NCI-H1417 treated with DMSO at 0.1 percent for 48 hours (cell line): Measurements from ENCODE around the gene ATP9B.

Experiments used
- DNase-seq: peaks from one replicate; lab custom pipeline; 2025; lab: John Stamatoyannopoulos, UW

ATP9B gene

DNA sequence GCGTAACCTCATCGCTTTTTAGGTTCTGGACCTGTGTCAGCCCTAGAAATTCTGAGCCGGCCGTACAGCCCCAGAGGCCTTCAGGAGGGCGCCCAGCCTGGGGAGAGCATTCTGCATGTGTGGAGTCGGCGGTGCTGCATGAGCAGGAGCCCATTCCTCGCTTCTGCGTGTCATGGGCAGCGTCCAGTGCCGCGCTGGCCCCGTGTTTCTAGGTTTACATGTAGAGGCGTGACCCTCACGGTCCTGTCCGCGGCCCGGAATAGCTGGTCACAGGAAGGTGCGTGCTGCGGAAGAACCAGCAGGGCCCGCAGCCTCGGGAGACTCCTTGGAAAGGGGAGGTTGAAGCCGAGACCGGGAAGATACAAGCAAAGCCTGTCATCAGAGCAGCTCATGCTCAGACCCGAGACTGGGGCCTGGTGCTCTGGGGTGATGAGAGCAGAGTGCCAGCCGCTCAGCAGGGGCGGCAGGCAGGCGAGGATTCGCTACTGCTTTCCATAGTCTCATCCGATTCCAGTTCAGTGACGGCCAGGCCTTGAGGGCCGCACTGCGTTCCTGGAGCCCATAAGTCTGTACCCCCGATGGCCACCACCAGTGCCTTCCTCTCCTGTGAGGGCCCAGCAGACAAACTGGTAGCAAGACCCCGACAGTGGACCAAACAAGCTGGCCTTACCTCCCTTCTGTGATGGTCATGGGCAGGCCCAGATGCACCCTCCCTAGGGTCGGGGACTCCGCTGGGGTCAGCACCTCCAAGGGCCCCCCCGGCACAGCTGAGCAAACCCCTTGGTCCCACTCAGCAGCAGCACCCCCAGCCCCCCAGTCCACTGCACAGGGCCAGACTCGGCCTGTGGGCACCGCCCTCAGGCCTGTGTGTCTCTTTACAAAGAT lies 311.0 kb downstream of the ATP9B start:
- DNase-seq = no peak

DNA sequence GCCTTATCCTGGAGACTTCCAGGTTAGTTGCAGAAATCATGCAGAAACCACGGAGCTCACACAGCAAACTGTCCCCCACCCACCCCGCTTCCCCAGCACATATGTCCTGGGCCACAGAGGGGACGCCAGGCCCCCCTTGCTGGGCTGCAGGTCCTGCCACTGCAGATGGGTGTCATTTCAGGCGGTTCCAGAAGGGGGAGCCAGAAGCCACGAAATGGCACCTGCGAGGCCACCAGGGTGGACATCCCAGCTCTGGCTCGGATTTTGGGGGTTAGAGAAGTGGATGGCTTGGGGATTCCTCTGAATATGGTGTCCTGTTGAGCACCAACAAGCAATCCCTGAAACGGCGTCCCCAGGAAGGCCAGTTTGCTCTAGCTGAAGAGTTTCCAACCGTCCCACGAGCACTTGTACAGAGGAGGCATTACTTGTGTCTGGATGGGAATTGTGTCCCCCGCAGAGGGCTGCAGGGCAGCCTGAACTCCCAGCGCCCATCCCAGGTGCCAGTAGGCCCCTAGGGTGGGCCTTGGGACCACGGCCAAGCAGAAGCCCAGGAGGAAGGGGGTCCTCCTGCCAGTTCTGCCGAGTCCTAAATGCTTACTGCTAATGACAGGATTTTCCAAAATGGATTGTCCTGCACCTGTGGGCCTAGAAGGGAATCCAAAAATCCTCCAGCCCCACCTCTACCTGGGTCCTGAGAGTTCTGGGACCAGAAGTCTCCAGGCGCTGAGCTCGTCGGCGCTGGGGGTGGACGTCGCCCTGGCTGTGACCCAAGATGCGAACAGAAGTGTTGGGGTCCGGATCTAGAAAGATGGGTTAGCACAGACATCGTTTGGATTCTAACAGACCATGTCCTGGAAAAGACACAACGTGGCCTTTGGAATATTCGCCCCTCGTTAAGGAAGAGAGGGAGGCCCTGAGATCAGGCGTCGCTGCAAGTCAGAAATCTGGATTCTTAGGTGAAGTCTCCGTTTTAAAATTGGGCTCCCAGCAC lies 311.9 kb downstream of the ATP9B start:
- DNase-seq = no peak

DNA sequence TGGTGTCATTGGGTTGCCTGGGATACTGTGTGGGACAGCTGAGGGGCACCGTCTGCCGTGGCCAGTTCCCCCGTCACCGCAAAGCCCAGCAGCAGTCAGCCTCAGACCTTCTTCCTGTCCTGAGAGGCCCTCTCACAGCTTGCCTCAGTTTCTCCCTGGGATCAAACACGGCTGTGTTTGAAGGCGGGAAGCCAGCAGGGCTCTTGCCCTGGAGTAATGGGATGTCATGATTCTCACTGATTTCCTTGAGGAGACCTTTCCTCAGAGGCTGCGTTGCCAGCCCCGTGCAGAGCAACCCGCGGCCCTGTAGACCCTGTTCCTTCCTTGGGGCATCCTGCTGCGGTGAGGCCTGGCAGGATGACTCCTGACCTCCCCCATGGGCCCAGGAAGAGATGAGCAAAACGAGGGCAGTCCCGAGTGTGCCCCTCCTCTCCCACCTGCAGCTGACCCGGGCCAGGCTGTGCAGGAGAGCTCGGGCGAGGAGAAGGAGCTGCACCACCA lies 312.7 kb downstream of the ATP9B start:
- no peak for DNase-seq

DNA sequence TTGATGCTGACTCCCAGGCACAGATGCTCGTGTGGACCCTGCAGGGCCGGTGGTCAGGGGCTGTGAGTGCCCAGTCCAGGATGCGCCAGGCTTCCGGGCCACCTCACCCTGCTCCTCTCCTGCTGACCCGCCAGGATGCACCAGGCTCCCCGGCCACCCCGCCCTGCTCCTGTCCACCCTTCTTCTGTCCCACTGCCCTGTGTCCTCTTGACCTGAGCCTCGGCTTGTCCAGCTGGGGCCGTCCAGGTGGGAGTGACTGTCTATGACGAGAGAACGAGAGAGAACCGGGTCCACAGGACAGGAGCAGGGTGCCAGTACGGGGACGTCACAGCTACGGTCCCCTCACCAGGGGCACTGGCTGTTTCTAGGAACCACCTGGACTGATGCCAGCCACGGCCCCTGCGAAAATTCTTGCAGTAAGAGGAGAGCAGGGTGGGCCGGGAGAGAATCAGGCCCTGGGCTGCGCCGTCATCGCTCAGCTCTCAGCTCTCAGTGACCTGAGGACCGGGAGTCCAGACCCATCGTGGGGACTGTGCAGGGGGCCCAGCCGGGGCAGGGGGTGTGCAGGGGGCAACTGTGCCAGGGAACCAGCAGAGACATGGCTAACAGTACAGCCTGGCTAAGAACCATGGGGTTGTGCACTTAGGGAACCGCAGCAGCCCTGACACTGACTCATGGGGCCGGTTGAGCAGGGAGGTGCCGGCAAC lies 313.6 kb downstream of the ATP9B start:
- DNase-seq = no peak

DNA sequence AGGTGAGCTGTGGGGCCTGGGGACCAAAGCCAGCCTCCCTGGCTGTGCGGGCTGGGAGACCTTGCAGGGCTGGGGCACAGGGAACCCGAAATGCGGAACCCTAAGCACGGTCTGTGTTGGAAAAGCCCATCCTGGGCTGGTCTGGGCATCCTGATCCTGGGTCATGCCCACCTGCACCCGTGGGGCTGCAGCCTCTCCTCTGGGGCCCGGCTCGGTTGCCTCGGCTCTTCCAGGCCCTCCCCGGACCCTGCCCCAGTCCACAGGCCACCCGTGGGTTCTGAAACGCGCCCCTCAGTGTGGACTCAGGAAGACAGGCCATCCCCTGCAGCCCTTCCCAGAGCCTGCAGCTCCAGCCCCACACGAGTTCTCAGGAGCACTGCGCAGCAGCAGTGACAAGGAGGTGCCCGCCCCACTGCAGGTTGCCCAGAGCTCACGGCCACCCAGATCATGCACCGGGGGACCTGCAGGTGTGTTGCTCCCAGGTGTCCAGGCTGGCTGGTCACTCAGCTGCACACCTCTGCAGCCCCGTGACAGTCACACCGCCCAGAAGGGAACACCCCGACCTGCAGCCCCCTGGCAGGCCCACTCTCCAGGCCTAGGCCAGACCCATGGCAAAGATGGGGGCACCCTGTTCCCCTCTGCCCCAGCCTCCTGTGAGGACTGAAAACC lies 314.3 kb downstream of the ATP9B start:
- no peak for DNase-seq

DNA sequence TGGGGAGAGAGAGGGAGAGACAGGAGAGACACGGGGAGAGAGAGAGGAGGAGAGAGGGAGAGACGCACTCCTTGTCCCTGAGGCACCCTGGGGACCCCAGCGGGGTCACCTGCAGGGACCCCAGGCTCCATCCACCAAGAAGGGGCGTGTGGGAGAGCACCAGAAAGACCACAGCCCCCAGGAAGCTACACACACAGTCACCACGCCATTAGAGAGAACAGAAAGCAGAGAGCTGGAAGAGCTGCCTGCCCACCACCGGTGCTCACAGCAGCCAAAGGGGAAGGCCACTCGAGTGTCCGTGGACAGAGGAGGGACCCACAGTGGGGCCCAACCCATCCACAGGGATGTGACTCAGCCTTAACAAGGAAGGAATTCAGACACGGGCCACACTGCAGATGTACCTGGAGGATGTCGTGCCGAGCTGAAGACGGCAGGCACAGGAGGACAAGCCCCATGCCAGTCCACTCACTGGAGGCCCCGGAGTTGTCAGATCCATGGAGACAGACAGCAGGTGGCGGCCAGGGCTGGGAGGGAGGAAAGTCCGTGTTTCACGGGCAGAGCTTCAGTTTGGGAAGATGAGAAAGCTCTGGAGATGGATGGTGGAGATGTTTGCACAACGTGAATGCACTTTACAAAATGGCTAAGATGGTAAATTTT lies 315.1 kb downstream of the ATP9B start:
- no peak for DNase-seq

DNA sequence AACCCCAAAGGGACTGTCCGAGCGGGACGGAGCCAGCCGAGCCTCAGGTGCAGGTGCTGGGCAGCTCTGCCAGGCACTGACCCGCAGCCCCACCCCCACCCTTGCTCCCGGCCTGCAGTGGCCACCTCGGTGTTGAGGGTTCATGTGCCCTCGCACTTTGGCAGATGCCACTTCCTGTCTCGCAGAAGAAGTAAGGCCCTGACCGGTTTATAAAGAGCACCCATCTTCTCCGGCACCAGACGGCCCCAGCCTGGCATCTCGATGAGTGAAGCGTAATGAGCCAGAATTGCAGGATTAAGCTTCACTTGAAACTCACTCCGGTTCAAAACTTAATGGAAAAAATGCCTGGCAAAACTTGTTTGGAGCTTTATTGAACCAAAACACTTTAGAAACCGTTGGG lies 315.6 kb downstream of the ATP9B start:
- no peak for DNase-seq

DNA sequence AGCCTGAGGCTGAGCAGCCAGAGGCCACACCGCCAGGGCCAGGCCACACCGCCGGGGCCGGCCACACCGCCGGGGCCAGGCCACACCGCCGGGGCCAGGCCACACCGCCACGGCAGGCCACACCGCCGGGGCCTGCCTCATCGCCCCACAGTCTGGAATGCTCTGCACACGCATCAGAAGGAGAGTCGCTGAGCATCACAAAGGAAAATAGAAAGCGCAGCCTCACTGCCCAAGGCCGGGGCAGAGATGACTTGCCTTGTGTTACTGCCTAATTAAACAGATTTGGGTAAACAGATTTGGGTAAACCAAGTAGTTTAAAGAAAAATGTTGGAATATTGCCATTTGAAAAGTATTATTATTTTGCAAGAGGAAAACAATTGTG lies 316.1 kb downstream of the ATP9B start:
- DNase-seq = no peak

DNA sequence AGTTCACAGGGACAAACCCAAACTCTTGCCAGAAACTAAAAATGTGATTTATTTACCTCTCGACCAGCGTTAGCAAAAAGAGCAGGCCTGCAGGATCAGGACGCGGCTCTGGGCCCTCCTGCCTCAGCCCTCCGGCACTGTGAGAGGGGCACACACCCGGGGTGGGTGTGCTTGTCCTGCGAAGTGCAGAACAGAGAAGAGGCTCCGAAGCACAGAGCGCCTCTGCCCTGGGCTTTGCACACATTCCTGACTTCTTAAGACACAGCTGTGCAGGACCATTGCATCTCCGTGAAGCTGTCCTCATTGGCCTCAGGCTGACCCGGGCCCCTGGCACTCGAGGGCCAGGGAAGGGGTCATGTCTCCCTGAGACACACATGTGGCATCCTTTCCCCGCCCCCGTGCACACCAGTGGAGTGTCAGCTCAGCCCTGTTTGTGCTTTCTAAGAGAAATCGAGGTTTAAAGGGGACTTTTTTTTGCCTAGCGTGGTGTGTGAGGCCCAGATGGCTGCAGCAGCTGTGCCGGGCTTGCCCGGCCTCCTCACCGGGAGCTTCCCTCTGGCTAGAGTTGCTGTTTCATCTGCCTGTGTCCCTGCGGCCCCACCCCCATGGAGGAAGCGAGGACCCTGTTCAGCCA lies 316.6 kb downstream of the ATP9B start:
- DNase-seq = no peak

DNA sequence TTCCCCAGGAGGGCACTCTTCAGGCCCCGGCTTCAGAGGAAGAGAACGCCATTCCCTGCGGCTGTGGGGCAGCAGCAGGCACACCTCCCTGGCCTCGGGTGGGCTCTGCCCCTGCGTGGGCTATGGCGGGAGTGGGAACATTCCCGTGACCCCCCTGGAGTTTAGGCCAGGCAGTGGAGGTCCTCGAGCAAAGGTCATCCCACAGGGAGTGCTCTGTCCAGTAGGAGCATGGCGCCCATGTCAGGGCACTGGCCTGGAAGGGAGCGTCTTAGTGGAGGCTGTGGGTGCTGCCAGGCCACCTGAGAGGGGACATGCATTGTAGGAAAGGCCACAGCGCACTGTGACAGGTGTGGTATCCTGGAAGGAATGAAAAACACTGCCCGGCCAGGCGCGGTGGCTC lies 317.4 kb downstream of the ATP9B start:
- DNase-seq = no peak

DNA sequence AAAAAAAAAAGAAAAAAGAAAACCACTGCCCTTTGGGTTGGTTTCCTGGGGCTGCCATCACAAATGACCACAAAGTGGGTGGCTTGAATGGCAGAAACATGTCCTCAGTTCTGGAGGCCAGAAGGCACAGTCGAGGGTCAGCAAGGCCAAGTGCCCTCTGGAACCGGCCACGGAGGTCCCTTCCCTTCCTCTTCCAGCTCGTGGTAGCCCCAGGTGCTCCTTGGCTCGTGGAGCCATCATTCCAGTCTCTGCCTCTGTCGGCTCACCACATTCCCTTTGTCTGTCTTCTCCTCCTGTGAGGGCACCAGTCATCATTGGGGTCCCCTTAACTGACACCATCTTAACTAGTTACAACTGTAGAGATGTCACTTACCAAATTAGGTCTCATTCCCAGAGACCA lies 318.0 kb downstream of the ATP9B start:
- no peak for DNase-seq

DNA sequence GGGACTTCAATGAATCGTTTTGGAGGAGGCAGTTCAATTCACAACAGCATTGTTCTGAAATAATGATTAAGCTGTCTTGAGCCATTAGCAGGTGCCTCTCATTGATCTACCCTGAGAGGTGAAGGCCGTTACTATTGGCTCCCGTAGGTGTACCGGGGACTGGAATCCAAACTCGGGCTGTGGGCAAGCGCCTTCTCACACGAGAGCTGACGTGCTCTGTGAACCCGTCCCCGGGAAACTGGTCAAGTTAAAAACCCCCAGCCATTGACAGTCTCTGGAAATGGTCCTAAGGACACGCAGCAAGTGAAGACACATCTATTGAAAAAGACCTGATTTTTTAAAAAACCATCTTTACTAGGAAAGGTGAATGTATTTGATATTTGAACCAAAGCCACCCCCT lies 318.4 kb downstream of the ATP9B start:
- no peak for DNase-seq

DNA sequence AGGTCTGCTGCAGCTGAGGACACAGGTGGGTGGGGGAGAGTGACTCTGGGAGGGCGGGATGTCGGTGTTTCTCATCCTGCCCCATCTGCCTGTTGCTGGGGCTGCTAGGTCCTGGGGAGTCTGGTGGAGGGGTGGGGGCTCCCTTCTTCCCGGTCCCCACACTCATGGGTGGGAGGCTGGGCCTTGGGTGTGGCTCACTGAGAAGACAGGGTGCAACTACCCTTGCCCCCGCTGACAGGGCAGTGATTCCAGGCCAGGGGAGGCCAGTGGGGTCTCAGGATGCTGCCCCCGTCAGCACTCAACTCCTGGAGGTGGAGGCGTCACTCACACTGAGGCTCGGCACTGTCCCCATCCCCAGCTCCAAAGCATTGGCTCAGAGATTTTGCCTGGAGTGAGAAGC lies 318.8 kb downstream of the ATP9B start:
- DNase-seq = no peak

DNA sequence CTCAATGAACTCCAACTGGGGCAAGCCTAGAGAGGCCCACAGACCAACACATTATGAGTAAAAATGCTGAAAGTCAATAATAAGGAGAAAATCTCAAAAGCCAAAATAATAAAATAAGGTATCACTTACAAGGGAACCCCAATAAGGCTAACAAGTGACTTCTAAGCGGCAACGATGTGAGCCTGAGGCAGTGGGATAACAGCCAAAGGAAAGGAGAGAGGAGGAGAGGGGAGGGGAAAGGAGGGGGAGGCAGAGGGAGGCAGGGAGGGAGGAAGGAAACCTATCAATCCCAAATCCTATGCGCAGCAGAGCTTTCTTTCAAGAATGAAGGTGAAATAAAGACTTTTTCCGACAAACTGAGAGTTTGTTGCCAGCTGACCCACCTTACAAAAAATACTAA lies 320.5 kb downstream of the ATP9B start:
- no peak for DNase-seq

DNA sequence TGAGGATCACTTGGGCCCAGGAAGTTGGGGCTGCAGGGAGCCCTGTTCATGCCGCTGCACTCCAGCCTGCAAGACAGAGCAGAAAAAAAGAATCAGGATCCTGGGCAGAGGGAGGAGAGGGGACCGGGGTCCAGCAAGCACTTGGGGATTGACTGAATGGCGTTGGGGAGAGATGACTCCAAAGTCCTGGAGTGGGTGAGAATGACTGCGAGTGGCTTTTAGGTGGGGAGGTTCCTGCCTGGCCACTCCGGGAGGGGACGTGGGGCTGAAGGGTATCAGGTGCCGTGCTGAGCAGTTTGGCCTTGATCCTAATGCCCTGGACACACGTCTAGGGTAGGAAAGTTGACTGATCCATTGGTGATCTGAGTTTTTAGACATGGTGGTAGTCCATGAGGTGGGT lies 323.0 kb downstream of the ATP9B start:
- no peak for DNase-seq

DNA sequence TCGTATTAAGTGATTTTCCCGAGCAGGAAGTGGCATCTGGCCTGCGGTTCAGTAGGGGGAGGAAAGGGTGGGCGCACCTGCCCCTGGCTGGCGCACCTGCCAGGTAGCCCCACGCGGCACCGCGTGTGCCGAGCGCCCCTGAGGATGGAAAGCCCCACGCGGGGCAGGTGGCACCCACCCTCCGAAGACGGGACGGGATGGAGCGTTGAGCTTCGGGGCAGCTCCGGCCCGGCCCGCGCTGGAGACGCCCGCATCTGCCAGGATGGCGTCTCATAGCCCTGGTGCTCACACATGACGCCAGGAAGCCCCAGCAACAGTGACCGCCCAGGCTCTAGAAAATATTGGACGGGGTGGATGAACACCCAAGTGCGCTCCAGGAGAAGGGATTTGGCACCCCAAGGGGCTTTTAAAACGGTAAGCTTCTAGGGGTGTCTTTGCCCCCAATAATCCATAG lies 324.0 kb downstream of the ATP9B start:
- no peak for DNase-seq

DNA sequence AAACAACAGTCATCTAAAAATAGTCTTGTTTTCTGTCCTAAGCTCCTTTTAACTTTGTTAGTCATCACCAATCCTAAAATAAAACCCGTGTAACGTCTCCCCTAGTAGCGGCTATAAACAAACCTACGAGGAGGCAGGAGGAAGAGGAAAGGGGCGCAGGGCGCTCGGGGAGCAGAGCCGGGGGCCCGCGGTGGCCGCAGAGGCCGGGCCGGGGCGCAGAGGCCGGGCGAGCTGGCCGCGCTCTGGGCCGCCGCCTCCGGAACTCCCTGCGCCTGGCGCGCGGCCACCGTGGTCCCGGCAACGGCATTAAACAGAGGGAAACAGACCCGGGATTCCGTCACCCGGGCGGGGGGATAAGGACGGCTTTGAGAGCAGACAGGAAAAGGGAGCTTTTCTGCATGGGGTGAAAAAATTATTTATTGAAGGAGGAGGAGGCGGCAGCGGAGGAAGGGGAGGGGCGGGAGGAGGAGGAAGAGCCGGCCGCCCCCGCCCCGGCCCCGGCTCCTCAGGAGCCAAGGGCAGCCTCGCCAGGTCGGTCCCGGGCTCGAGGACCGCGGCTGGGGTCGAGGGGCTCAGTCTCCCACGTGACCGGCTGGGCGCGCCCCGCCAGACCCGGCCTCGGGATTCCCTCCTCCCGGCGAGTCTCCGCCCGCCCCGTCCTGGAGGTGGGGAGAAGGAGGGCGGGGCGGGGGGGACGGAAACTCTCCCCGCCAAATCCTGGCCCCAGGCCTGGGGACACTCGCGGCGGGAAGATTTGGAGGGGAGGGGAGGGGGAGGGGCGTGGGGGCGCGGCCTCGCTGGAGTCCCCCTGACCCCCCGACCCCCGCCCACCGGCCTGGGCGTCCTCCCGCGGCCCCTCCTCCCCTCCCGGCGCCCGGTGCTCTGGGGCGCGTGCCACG lies 324.7 kb downstream of the ATP9B start:
- DNase-seq = no peak

DNA sequence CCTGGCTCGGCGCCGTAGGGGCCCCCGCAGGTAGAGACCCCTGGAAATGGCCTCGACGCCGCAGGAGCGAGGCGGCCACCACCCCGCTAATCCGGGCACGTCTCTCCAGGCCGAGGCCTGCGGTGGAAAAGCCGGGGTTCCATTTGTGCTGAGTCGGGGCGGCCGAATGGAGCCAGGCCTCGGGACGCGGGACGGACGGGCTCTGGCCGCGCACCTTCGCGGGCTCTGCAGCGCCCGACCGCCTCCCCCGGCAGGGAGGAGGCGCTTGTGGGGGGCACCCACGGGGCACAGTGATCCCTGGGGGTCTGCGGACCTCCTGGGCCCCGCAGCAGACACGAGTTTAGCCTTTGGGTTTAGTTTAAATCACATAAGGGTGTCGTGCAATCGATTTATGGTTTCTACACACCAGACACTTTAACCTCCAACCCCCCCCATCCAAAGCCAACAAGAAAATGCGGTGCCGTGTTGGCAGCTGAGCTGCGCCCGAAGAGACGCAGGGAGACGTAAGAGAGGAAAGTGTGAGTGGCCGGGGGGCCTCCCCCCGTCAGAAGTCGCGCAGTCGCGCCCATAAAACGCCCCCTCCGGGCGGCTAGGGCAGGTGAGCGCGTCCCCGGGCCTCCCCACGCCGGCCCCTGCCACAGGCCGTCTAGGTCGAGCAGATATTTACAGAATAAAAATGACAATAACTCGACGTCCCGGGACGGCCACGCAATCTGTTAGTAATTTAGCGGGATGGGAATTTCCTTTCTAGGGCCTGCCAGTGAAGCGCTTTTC lies 325.5 kb downstream of the ATP9B start:
- no peak for DNase-seq

DNA sequence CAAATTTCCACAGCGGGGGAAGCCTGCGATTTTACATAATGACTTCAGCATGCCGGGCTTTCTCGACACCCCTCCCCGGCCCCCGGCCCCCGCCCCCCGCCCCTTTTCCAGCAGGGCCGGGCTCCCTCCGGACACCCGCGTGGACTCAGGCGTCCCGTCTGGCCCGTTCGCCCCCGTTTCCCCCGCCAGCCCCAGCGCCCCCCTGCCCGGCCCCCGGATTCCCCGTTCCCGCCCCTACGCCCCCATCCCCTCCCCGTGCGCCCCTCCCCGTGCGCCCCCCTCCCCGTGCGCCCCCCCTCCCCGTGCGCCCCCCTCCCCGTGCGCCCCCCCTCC lies 326.1 kb downstream of the ATP9B start:
- no peak for DNase-seq
